NCI-H146 treated with DMSO at 0.1 percent for 48 hours (cell line): ENCODE measurements around the gene PRAMEF20.
"Not testable (repeated sequence)": the region's sequence is repeated elsewhere in the genome, so short reads cannot be mapped to it uniquely, and the experiment has no call there.

Experiments
- DNase-seq: peaks from one replicate; lab custom pipeline; 2025; ENCODE audit not compliant: unreplicated experiment; lab: John Stamatoyannopoulos, UW

Gene PRAMEF20

GRCh38 chr1:13410150-13410549 lies at the start of gene PRAMEF20:
TSS of gene PRAMEF20 (plus strand) at chr1:13410450. CDS start at chr1:13416355, 5,905 bp downstream.
- DNase-seq: not testable (repeated sequence)

- not testable (repeated sequence) for DNase-seq
These were observed 47.9 kb upstream of the PRAMEF20 start for GRCh38 chr1:13362364-13362763.

- DNase-seq: not testable (repeated sequence)
These were observed 45.3 kb upstream of the PRAMEF20 start for GRCh38 chr1:13364928-13365327.

GRCh38 chr1:13366536-13366935 lies 43.7 kb upstream of the PRAMEF20 start:
- DNase-seq: not testable (repeated sequence)

- DNase-seq: not testable (repeated sequence)
These were observed 41.7 kb upstream of the PRAMEF20 start for GRCh38 chr1:13368544-13368943.

GRCh38 chr1:13378983-13379382 lies 31.3 kb upstream of the PRAMEF20 start:
- DNase-seq: not testable (repeated sequence)

GRCh38 chr1:13380380-13380779 lies 29.9 kb upstream of the PRAMEF20 start:
- not testable (repeated sequence) for DNase-seq

GRCh38 chr1:13389332-13389731 lies 20.9 kb upstream of the PRAMEF20 start, which contains the start of gene PRAMEF17:
TSS of gene PRAMEF17 (plus strand) at chr1:13389632. CDS start at chr1:13389658, 26 bp downstream.
- DNase-seq: not testable (repeated sequence)

GRCh38 chr1:13393004-13393403 lies 17.2 kb upstream of the PRAMEF20 start:
- DNase-seq: not testable (repeated sequence)

- not testable (repeated sequence) for DNase-seq
These were observed 15.5 kb upstream of the PRAMEF20 start for GRCh38 chr1:13394761-13395160.

- not testable (repeated sequence) for DNase-seq
These were observed 14.9 kb upstream of the PRAMEF20 start for GRCh38 chr1:13395311-13395710.

GRCh38 chr1:13407811-13408210 lies 2.4 kb upstream of the PRAMEF20 start:
- DNase-seq: no peak

GRCh38 chr1:13430495-13430894 lies 20.2 kb downstream of the PRAMEF20 start:
- no peak for DNase-seq

GRCh38 chr1:13432251-13432650 lies 22.0 kb downstream of the PRAMEF20 start:
- DNase-seq: no peak

- not testable (repeated sequence) for DNase-seq
These were observed 23.6 kb downstream of the PRAMEF20 start for GRCh38 chr1:13433694-13434358.

GRCh38 chr1:13435458-13435857 lies 25.2 kb downstream of the PRAMEF20 start:
- DNase-seq: no peak

- DNase-seq: not testable (repeated sequence)
These were observed 29.0 kb downstream of the PRAMEF20 start for GRCh38 chr1:13439104-13439783.

GRCh38 chr1:13443335-13443979 lies 33.2 kb downstream of the PRAMEF20 start:
- no peak for DNase-seq

- no peak for DNase-seq
These were observed 40.0 kb downstream of the PRAMEF20 start for GRCh38 chr1:13450204-13450603.

- DNase-seq: no peak
These were observed 41.2 kb downstream of the PRAMEF20 start for GRCh38 chr1:13451399-13451965.

GRCh38 chr1:13456904-13457532 lies 46.8 kb downstream of the PRAMEF20 start:
- DNase-seq: no peak
